ENCODE data around the gene DNM3. TPM values are rescaled to one million over a fixed set of nuclear protein-coding genes. Genes with fewer than 3 reads are reported as not detected.
"Not testable (repeated sequence)": the region's sequence is repeated elsewhere in the genome, so short reads cannot be mapped to it uniquely, and the experiment has no call there.

DNM3 gene
- polyA plus RNA-seq, 1 donor (not counting 4 experiments of a cell fraction or from before 2014, with no cell fraction given), result 2.0 TPM

- dilution Hi-C loops (cut with MboI; ENCODE audit: extremely low pct_ligation_motif_present, low sequenced_read_pairs), result no loop called here
- TF ChIP-seq EZH2 (IDR thresholded peaks at IDR 0.05; ENCODE audit: low read length) (no peak), CTCF (optimal IDR thresholded peaks at IDR 0.05 in 1 of 3, IDR thresholded peaks at IDR 0.05 in 1 of 3, conservative IDR thresholded peaks at IDR 0.05 in 1 of 3; ENCODE audit: extremely low read depth in 1 of 3, insufficient read depth in 2 of 3, low read length in 3 of 3) (no peak)
- Histone ChIP-seq H3K9me3 (ENCODE audit: control insufficient read depth, low read depth, low read length) (no peaks in the 10 kb centered on the region), H3K27ac (ENCODE audit: control insufficient read depth, insufficient read depth, low read length) (no peak overlapping the region), H3K4me1 (ENCODE audit: control insufficient read depth, extremely low read depth, insufficient read depth, low read length) (peaks cover 10% of the 10 kb centered on the region), H4K20me1 (ENCODE audit: control insufficient read depth, extremely low read depth, insufficient read depth, low read length) (no peaks in the 10 kb centered on the region), H3K4me3 (ENCODE audit: control insufficient read depth in 2 of 3, extremely low read depth in 1 of 3, insufficient read depth in 2 of 3, low read depth in 1 of 3, low read length in 3 of 3) (no peak overlapping the region), H3K9me1 (ENCODE audit: control insufficient read depth, extremely low read depth, insufficient read depth, low read length) (no peaks in the 10 kb centered on the region), H3K27me3 (ENCODE audit: control insufficient read depth, extremely low read depth, insufficient read depth, low read length) (no peaks in the 10 kb centered on the region), H3K4me2 (ENCODE audit: control insufficient read depth, extremely low read depth, insufficient read depth, low read depth, low read length) (peak overlapping the region; percentile 11), H3K79me2 (ENCODE audit: control insufficient read depth, insufficient read depth, low read length) (no peaks in the 10 kb centered on the region), H3K36me3 (ENCODE audit: control insufficient read depth in 2 of 2, extremely low read depth in 1 of 2, insufficient read depth in 2 of 2, low read length in 2 of 2) (no peaks in the 10 kb centered on the region), H3K9ac (ENCODE audit: control insufficient read depth, extremely low read depth, insufficient read depth, low read length) (no peak overlapping the region), H2AFZ (ENCODE audit: control insufficient read depth, low read length) (no peak overlapping the region)
- no peak for DNase-seq (ENCODE audit: low read depth, low spot score)
- FAIRE-seq, result peak; percentile 57
Observed at GRCh38 chr1:172431204-172431603, 589.9 kb downstream of the DNM3 start.

GRCh38 chr1:172431721-172432192 lies 590.5 kb downstream of the DNM3 start:
- no peak for TF ChIP-seq CTCF (optimal IDR thresholded peaks at IDR 0.05 in 1 of 3, IDR thresholded peaks at IDR 0.05 in 1 of 3, conservative IDR thresholded peaks at IDR 0.05 in 1 of 3; ENCODE audit: extremely low read depth in 1 of 3, insufficient read depth in 2 of 3, low read length in 3 of 3)
- TF ChIP-seq EZH2 (IDR thresholded peaks at IDR 0.05; ENCODE audit: low read length), result no peak
- Histone ChIP-seq H3K27ac (ENCODE audit: control insufficient read depth, insufficient read depth, low read length) (peak overlapping the region; percentile 38), H2AFZ (ENCODE audit: control insufficient read depth, low read length) (peak overlapping the region; percentile 61), H3K9me1 (ENCODE audit: control insufficient read depth, extremely low read depth, insufficient read depth, low read length) (no peaks in the 10 kb centered on the region), H3K27me3 (ENCODE audit: control insufficient read depth, extremely low read depth, insufficient read depth, low read length) (no peaks in the 10 kb centered on the region), H4K20me1 (ENCODE audit: control insufficient read depth, extremely low read depth, insufficient read depth, low read length) (no peaks in the 10 kb centered on the region), H3K4me2 (ENCODE audit: control insufficient read depth, extremely low read depth, insufficient read depth, low read depth, low read length) (peak overlapping the region; percentile 11), H3K4me1 (ENCODE audit: control insufficient read depth, extremely low read depth, insufficient read depth, low read length) (peaks cover 10% of the 10 kb centered on the region), H3K4me3 (ENCODE audit: control insufficient read depth in 2 of 3, extremely low read depth in 1 of 3, insufficient read depth in 2 of 3, low read depth in 1 of 3, low read length in 3 of 3) (no peak overlapping the region), H3K9ac (ENCODE audit: control insufficient read depth, extremely low read depth, insufficient read depth, low read length) (peak overlapping the region; percentile 15), H3K9me3 (ENCODE audit: control insufficient read depth, low read depth, low read length) (no peaks in the 10 kb centered on the region), H3K36me3 (ENCODE audit: control insufficient read depth in 2 of 2, extremely low read depth in 1 of 2, insufficient read depth in 2 of 2, low read length in 2 of 2) (no peaks in the 10 kb centered on the region), H3K79me2 (ENCODE audit: control insufficient read depth, insufficient read depth, low read length) (no peaks in the 10 kb centered on the region)
- no peak for DNase-seq (ENCODE audit: low read depth, low spot score)
- dilution Hi-C loops (cut with MboI; ENCODE audit: extremely low pct_ligation_motif_present, low sequenced_read_pairs), result no loop called here
- FAIRE-seq, result peak; percentile 82

- H4K20me1 ChIP-seq (ENCODE audit: control insufficient read depth, extremely low read depth, insufficient read depth, low read length); dilution Hi-C loops (cut with MboI; ENCODE audit: extremely low pct_ligation_motif_present, low sequenced_read_pairs); H2AFZ ChIP-seq (ENCODE audit: control insufficient read depth, low read length); DNase-seq (ENCODE audit: low read depth, low spot score); H3K9me1 ChIP-seq (ENCODE audit: control insufficient read depth, extremely low read depth, insufficient read depth, low read length); H3K4me2 ChIP-seq (ENCODE audit: control insufficient read depth, extremely low read depth, insufficient read depth, low read depth, low read length); H3K4me3 ChIP-seq (ENCODE audit: control insufficient read depth in 2 of 3, extremely low read depth in 1 of 3, insufficient read depth in 2 of 3, low read depth in 1 of 3, low read length in 3 of 3); H3K4me1 ChIP-seq (ENCODE audit: control insufficient read depth, extremely low read depth, insufficient read depth, low read length); FAIRE-seq; H3K79me2 ChIP-seq (ENCODE audit: control insufficient read depth, insufficient read depth, low read length); H3K9ac ChIP-seq (ENCODE audit: control insufficient read depth, extremely low read depth, insufficient read depth, low read length); H3K9me3 ChIP-seq (ENCODE audit: control insufficient read depth, low read depth, low read length); H3K27ac ChIP-seq (ENCODE audit: control insufficient read depth, insufficient read depth, low read length); H3K27me3 ChIP-seq (ENCODE audit: control insufficient read depth, extremely low read depth, insufficient read depth, low read length): not testable (repeated sequence)
- H3K36me3 ChIP-seq (ENCODE audit: control insufficient read depth in 2 of 2, extremely low read depth in 1 of 2, insufficient read depth in 2 of 2, low read length in 2 of 2), result peaks cover 4 to 11% of the 10 kb centered on the region in 2 experiments
Observed at GRCh38 chr1:172437183-172437582, 595.9 kb downstream of the DNM3 start.
